NCI-H2081 treated with DMSO at 0.1 percent for 48 hours (cell line): Measurements from ENCODE around the gene DSCAML1.

Experiments
- DNase-seq: peaks from one replicate; lab custom pipeline; 2025; lab: John Stamatoyannopoulos, UW

The DSCAML1 gene

DNA sequence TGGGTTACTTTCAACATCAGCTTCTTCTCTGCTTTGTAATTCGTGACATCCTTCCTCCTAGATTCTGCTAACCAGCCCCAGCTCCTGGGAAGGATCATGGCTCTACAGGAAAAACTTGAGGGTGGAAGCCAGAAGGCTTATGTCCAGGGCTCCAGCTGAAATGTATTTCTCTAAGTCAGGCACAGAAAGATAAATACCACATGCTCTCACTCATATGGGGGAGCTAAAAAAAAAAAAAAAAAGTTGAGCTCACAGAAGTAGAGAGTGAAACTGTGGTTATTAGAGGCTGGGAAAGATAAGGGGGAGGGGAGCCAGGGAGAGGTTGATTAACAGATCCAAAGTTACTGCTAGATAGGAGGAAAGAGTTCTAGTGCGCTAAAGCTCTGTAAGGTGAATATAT, 74.9 kb downstream of the DSCAML1 start:
- DNase-seq = no peak

DNA sequence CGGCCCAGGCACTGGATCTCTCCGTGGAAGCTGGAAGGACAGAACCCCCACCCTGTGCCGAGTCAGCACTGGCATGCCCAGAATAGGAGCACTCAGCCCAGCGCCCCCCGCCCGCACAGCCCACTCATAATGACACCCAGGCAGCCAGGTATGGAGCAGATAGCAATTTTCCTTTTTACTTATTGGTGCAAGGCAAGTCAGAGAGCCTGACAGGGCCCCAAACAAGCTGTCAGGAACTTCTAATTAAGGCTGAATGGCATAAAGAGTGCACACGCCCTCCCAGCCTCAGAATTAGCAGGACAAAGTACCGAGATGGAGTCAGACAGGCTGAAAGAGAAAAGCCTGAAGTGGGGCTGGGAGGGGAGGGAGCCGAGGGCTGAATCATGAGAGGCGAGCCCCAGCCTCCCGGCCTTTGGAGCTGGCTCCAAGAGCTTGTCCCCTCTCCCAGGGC, 76.9 kb downstream of the DSCAML1 start:
- DNase-seq = no peak

DNA sequence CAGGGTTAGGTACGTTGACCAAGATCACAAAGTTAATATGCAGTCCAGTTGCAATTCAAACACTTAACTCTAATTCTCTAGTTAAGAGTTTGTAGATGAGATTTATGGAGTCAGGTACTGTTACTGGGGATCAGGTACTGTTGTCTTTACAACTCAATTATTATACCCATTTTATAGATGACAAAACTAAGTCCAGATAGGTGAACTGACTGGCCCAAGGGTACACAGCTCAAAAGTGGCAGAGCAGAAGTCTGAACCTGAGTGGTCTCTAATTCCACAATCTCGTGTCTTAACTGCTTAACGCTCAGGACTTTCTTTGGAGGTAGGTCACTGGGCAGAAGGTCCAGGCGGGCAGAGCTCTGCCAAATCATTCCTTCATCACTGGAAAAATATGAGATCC, 77.5 kb downstream of the DSCAML1 start:
- DNase-seq = no peak

DNA sequence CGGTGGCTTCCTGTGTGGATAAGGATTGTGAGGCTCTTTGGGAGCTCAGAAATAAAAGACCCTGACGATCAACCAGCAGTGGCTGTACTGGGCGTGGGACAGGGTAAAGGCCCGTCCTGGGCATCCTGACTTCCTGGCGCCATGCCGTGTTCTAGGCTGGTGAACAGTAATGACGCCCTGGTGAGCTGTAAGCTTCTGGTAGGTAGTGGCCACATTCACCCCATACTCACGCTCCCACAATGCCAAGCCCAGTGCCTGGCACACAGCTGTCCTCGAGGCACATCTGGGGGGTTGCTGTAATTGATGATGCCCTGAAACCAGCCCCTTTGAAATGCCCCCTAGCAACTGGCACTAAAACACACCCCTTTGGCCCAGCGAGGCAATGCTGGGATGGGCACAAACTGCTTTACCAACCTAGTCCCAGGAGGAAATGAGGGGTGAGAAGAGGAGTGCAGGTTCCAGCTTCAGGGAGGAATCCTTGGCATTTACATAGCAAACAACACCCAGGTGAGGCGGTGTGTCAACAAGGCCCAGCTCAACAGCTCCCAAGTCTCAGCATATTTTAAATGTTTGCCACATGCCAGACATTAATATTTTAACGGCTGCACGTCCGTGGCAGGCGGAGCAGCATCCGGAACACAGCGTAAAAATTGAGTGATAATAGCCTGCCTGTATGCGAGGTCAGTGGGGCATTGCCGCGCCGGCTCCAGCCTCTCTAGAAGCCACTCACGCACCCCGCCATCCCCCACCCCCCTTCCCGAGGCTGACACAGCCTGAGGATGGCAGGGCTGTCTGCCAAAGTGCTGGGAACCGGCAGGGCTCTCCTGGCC, 79.3 kb downstream of the DSCAML1 start:
- peak; percentile 5 for DNase-seq

DNA sequence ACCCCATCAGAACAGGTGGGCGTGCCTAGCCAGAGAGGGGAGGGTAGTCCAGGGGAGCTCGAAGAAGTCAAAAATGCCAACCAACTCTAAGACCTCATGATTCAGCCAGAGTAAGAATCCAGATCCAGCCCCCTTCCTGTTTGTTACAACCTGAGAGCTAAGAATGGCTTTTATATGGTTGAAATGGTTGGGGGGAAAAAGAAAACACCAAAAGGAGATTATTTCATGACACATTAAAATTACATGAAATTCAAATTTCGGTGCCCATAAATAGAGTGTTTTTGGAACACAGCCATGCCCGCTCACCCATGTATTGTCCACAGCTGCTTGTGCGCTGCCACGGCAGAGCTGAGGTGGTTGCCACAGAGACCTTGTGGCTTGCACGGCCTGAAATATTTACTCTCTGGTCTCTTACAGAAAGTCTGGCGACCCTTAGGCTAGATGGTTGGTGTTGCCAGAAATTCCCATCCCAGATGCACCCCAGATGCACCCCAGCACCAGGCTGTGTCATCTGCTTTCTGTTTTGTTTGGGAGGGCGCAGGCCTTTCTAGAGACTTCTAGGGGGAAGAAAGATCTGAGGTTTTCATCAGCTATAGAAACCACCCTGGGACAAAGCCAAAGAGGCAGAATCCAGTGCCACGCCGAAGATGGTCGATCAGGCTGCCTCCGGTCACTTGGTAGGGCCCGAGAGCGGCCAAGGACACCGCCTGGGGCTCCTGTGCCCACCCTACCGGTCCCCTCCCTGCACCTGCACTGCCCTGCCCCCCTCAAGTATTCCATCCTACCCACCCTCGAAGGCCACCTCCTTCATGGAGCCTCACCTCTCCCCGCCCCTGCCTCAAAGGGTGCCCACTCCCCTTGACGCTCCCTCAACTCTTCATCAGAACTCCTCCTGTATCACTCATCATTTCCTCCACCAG, 80.2 kb downstream of the DSCAML1 start:
- DNase-seq = no peak

DNA sequence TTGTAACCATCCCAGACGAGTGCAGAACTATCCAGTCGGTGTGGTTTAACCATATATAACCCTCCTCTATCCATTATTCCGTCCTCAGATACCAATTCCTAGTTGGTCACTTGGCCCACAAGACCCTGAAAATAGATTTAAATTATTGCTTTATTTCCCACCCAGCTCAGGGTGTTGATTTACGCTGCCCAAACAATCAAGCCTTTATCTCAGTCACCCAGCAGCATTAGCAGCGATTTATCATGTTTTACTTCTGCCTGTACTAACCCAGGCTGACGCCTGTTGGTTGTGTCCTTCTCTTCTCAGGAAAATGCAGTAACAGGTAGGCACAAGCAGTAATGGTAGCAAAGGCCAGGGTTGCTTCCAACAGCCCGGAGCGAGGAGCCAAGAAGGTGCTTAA, 81.2 kb downstream of the DSCAML1 start:
- DNase-seq = no peak

DNA sequence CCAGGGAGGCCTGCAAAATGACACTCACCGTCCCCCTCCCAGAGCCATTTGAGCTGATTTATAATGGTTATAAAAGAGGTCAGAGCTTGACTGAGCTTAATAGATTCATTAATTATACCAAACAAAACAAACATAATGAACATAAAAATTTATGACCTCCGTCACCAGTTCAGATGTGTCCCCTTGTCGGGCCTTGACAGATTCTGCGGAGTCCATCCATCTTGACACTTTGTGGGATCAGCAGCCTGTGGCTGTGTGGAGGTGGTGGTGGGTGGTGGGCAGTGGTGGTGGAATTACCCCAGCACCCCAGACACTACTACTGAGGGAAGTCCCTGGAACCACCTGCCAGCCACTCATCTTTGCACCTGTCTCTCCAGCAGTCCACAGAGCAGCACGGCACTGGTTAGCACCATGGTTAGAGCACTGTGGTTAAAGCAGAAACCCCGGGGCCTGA, 83.5 kb downstream of the DSCAML1 start:
- DNase-seq = no peak

DNA sequence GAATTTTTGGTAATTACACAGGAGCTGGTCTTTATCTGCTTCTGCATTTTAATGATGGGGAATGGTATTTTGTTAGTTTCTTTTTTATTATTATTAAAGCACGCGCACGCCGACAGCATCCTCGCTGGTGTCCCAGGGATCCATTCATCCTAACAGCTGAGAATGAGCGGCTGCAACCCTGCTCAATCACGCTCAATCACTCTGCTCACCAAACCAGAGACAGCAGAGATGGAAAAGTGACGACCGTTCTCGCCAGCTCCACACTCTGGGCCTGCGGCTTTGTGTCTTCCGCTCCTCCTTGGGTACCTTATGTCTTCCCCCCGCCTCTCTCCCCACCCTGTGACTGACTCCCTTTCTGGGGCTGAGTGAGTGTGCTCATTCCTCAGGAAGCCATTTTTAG, 84.5 kb downstream of the DSCAML1 start:
- DNase-seq = no peak

DNA sequence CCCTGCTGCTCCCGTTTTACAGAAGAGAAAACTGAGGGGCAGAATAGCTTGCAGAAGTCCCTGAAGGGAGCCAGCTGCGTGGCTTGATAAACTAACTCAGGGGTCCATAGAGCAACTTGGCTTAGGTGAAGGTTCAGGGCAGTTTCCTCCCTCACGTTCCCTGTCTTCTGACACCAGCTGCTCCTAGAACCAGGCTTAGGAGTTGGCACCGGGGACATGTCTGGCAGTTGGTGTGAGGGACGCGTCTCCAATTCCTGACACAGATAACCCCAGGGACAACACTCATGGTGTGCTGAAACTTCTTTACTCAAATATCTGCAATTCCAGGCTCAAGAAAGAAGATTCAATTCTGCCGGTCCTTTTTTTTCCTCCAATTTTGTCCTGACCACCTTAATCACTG, 85.7 kb downstream of the DSCAML1 start:
- DNase-seq = no peak

DNA sequence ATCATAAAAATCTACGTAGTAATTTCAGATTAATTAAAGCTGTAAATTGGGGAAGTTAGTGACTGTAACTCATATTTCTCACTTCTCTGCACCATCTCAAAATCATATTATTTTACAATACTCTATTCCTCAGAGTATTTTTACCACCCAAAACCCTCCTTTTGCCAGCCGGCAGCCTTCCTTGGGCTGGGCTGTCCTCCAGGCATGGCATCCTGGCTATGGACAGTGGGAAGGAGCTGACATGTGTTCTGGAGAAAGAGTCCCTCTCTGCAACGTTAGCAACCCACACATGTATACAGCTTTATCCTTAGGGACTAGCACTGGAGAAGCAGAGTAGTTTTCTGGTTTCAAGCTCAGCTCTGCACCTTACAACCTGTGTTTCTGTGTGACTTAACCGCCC, 86.8 kb downstream of the DSCAML1 start:
- DNase-seq = no peak

DNA sequence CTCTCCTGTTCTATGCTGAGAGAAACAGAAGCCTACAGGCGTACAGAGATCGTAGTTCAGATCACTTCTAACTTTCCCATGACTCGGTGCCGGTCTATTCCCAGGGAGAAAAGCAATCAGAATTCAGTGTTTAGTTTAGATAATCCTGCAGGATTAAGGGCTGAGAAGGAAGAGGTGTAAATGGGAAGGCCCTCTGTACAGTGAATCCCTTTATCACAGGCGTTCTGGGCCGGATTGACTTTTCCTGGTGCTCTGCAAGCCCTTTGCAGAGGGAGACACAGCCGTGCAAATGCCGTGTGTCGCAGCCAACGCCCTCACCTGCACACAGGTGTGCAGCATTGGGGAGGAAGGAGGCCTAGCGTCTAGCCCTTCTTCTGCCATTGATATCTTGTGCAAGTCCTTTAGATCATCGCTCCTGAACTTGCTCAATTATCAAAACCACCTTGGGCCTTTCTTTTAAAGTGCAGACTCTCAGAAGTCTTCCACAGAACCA, 90.6 kb downstream of the DSCAML1 start:
- no peak for DNase-seq

DNA sequence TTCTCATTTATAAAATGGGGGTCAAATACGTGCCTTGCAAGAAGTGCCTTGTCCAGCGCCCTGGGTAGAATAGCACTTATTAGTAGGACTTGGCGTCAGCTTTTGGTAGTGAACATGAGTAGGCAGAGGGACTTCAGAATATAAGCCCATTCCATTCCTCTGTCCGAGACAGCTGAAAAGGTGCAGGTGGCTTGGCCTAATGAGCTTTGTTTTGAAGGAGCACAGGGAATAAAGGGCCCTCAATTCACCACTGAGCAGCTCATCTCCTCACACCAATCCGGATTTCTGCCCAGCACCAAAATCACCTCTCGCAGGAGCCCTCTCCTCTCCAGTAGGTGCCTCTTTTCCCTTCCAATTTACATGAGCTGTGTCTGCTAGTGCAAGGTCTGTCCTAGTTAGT, 91.2 kb downstream of the DSCAML1 start:
- no peak for DNase-seq

DNA sequence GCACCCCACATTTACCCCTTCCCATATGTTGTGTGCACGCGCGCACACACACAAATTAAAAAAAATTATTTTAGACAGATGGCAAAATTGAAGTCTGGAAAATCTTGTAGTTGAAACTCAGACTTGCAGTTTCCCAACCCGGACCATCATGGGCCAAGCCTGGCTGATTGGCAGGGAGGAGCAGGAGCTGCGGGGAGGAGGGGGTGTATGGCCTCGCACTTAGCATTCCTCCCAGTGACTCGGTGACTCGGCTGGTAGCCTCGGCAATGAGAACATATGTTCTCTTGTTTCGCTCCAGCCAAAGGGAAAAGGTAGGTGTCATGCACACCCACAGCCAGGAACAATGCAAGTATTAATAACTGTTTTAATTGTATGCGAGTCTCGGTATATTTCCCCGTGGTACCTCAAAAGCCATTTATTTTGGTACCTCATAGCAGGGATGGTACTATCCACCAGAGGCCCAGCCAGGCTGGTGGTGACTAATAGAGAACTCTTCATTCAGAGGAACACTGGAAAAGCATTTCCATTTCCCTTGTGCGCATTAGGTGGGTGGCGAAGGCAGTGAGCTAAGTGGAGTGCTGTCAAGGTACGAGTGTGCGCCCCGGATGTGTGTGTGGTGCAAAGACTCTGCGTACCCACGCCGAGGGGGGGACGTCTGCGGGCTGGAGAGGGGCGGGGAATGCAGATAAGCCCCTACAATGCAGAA, 92.5 kb downstream of the DSCAML1 start:
- DNase-seq = no peak

DNA sequence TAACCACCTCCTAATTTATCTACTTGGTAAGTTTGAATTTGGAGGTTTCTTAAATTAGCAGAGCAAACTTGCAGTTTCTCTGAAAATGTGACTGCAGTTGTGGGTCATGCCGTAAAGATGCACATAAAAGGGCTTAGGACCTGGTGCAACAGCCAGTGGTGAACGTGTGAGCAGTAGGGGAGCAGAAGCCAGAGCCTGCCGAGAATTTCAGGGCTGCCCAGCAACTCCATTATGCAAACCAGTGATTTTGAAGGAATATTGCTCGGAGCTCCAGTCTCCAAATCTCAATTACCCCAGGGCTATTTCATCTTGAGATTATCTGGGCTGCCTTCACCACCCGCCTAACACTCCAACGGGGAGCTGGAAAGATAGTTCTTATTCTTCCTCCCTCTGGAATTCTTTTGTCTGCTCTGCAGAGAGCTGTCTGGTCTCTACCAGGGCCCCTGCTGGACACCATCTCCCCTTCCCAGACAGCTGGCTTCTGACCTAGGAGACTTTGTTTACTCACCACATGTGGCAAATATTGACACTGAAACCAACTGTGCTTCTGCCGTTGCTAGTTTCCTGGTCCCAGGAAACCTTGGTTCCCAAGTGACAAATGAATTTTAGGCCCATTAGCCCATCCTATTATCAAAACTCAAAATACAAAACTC, 93.9 kb downstream of the DSCAML1 start:
- DNase-seq = peak; percentile 58

DNA sequence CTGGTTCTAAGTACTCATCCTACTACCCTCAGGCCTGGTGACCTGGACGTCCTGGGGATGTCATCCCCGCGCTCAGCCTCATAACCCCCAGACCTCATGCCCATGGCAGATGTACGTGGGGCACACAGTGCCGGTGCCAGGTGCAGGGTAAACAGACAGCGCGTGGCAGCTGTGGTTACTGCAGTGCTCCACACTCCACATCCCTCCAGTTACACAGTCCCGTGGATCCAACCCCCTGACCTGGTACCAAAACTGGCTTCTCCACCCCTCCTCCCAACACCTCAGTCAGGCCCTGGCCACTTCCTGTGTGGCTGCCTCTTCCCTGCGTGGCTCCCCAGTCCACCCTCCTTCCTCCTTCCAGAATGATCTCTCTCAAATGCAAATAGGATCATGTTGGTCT, 95.2 kb downstream of the DSCAML1 start:
- DNase-seq = no peak

DNA sequence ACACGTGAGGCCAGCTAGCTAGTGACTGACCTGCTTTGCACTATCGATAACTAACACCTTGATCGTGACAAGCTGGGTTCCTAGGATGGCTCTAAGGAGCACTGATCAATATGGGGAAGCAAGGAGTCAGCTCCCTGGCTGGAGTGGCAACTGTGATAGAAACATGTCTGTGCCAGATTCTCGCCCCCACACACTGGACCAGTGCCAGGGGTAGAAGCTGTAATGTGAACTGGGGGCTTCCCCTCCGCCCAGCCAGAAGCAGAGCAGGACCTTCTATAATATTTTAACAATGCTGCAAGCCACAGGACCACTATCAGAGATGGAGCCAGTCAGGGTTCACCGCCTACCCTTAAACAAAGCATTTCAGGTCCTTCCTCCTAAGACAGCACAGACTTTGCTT, 96.5 kb downstream of the DSCAML1 start:
- DNase-seq = no peak

DNA sequence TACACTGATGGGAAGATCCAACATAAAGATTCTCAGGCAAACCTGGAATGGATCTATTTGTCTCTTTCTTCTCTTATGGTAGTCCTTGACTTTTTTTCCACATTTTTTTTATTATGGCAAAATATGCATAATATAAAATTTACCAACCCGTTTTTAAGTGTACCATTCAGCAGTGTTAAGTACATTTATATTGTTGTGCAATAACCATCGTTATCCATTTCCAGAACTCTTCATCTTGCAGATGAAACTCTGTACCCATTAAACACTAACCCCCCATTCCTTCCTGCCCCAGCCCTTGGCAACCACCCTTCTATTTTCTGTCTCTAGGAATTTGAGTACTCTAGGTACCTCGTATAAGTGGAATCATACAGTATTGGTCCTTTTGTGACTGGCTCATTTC, 99.7 kb downstream of the DSCAML1 start:
- no peak for DNase-seq

DNA sequence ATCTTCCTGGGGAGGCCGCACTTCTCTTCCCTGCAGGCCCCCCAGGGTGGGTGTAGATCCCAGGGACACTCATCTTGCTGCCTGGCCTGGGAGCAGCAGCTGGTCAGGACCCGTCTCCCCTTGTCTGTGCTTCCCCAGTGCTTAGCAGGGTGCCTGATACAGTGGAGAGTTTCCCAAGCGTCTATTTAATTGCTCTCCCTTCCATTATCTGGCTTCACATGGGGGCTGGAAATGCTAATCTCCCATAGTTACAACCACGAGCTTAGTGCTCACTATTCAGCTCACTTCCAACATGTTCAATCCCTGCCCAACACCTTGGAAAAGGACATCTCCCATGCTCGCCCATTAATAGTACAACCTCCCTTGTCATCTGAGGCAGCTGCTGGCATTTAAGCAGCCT, 100.5 kb downstream of the DSCAML1 start:
- DNase-seq = peak; percentile 52

DNA sequence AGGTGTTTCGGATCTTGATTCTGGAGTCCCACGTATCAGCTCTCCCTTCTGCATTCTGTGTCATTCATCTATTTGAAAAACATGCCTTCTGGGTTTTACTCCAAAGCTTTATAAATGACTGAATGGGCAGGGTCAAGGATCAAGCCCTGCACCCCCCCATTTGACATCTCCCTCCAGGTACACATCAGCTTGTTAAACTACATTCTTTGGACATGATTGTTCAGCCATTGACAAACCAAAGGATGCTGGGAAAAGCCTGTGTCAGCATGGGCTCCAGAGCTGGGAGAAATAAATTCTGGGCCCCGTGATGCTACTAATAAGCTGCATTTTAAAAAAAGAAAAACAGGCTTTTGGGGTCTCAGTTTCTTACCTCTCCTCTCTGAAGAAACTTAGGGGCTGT, 103.7 kb downstream of the DSCAML1 start:
- DNase-seq = no peak

DNA sequence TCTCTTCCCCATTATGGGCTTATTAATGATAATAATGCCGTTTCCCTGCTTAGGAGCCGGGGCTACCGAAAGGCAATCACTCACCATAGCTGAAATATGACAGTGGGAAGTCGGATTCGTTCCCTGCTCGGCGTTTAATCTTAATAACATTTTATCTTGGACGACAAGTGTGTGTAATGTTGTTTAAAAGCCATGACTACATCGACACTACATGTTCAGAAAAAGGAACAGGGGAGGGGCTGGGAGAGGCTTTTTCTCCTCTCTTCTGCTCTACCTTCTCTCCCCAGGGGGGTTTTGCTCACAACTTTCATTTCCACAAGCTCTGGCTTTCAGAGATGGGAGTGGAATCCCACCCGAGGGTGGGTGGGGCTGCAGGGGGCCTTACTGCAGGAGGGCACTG, 105.5 kb downstream of the DSCAML1 start:
- DNase-seq = no peak

DNA sequence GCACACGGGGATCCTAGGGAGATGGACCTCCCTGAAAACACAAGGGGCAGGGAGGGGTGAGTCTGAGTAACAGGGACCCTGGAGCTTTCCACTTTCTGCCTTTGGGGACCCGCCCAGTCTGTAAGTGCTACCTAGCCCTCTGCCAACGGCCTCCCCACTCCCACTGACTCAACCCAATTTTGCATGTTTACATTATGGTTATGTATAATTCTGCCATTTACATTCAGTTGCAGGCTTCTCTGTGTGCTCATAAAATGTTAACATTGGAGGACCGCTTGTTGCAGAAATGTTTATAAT, 105.8 kb downstream of the DSCAML1 start:
- DNase-seq = no peak
